GM10266 (cell line): ENCODE data around the gene GRB10.

Experiments
- DNase-seq: peaks from one replicate; pipeline ENCODE4 v3.0.0; 2012; ENCODE audit errors: extremely low spot score
- TF ChIP-seq, protein P1 (sequence below): IDR thresholded peaks from 2 replicates; pipeline ENCODE4 v1.5.1; 2012; ENCODE audit warnings: mild to moderate bottlenecking, low read depth; ENCODE audit not compliant: control insufficient read depth, insufficient read depth; ENCODE audit errors: missing control alignments

The GRB10 gene

DNA sequence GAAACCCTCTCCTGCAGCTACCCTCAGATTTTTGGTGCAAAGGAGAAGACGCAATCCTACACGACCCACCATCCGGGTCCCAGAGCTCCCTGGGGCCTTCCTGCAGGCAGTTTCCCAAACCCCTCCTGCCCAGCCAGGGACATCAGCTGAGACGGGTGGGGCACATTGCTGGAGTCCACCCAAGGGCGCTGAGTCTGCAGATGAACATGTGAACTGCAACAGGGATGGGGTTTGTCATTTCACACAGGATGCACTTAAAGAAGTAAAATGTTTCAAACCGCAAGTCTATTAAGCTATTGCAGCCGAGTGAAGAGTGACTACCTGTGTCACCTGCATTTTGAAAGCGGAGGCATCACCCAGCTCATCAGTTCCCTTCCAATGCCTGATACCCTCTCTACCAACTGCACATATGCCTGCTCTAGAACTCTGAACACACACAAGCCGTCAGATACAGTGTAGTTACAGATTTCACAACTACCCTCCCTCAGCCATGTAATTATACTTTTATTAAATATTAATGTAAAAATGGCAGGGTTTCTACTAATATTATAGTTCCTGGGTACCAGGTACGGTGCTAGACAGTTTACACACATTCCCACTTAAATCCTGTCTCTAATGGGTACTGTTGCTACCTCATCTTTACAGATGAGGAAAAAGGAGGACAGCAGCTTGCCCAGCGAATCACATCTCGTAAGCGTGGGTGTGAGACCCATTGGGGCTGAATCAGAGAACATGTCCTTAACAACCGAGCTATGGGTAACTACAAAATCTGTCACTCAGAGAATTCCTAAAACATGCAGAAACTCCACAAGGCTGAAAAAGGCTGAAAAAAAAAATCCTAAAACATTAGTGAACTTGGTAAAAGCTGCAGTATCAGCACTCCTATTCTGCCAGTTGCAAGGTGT lies 71.2 kb downstream of the GRB10 start:
- DNase-seq: no peak
- TF ChIP-seq, protein P1, sequence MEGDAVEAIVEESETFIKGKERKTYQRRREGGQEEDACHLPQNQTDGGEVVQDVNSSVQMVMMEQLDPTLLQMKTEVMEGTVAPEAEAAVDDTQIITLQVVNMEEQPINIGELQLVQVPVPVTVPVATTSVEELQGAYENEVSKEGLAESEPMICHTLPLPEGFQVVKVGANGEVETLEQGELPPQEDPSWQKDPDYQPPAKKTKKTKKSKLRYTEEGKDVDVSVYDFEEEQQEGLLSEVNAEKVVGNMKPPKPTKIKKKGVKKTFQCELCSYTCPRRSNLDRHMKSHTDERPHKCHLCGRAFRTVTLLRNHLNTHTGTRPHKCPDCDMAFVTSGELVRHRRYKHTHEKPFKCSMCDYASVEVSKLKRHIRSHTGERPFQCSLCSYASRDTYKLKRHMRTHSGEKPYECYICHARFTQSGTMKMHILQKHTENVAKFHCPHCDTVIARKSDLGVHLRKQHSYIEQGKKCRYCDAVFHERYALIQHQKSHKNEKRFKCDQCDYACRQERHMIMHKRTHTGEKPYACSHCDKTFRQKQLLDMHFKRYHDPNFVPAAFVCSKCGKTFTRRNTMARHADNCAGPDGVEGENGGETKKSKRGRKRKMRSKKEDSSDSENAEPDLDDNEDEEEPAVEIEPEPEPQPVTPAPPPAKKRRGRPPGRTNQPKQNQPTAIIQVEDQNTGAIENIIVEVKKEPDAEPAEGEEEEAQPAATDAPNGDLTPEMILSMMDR: no peak

DNA sequence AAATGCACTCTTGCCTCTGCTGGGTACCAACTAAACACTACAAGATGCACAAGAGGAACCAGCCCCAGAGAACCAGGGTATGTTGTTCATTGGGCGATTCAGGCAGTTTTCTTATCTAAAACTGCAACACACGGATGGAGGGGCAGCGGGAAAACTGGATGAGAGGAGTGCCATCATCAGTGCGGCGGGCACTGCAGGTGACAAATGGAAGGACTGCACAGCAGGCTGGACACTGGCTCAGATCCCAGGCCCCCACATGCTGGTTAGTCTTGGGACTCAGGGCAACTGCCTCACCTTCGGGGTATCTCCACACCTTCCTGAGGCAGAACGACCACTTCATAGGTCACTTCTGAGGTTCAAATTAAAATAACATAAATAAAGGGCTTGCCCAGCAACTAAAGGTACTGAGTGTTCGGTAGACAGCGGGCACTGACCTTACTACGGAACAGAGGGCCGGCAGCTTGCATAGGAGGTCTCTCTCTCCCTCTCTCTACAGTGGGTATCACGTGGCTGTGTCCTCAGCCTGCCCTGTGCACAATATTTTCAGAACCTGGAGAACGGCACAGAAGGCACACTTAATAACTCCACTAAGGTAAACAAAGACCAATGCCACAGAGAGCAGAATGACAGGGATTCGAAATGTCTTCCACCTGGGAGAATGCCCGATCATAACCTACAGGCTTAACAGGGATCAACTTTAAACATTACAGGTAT lies 72.1 kb downstream of the GRB10 start:
- DNase-seq: no peak
- TF ChIP-seq, protein P1: no peak

DNA sequence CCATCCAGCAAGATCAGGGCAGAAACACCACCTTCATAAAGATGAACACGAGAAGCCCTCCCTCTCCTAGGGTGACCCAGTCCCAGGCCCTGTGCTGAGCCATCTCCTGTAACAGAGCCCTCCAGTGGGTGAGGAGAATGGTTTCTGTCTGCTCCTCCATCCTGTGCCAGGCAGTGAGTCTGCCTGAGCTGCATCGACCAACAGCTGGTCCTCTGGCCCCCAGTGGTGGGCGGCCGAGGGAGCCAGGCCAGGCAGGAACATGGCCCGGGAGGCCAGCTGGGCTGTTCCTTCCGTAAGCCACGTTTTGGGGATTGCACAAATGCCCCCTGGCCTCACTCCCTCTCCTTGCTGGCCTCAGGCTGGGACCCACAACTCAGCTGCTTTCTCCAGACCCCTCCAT lies 73.5 kb downstream of the GRB10 start:
- TF ChIP-seq, protein P1: no peak
- DNase-seq: no peak

DNA sequence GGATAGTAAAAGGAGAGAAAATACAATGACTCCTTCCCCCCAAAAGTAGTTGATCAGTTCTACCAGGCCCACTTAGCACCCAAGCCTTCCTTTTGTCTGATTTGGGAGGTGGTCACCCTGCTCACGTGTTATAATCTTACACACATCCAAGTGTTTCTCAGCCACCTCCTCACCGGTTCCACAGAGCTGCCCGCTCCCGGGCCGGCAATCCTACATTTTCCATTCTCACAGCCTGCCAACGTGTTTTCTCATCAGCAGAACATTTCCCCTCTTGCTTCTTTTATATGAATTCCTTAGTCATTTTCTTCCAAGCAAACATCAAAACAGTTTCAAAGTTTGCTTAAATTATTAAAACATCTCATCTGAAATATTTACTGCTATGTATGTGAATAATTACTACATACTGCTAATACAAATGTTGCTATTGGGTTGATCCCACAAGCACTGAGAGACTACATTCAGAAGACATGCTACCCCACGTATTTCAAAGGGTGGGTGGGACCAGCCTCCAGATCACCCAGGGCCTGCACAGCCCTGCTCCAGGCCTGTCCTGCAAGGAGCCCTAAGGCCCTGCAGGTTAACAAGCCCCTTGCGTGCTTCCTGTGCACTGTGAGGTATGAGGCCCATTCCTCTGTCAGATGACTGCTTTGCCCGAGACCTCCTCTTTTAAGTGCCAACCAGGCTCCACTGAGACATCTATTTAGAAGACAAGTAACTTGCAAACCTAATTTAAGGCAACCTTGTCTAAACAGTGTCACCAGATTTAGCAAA lies 75.3 kb downstream of the GRB10 start:
- TF ChIP-seq, protein P1: no peak
- DNase-seq: no peak

DNA sequence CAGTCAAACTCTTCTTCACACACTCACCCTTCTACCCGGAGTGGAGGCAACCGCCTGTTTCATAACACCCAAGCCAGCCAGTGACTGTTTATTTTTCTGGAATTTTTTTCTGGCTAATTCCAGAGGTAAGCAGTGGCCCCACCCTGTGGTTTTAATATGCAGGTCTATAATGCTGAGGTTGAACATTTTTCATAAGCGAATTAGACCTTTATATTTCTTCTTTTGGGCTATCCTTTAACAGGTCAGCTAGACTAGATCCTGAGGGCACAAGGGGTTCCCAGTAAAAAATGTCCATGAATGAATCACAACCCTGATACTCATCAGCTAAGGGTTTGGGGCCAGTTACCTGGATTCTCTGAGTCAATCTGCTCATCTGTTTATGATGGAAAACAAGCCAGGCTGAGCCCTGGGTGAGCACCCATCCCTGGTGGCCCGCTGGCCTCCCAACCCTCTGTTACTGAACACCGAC lies 76.2 kb downstream of the GRB10 start:
- no peak for DNase-seq
- TF ChIP-seq, protein P1: no peak

DNA sequence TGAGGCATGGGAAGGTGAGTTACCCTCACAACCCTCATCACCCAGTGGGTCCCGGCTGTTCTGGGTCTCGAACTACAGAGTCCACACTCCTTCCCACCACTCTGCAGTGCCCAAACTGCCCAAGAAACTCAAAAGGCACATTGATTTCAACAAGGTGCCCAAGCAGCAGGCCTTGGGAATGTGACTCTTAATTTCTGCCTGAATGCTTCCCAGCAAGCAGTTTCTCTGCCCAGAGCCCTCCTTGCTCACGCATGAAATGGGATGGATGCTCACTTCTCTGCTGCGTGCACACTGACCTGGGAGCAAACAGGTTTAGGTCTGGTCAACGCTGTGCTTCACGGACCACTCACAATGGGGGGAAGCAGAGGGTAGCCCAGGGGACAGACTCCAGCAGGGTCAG lies 77.9 kb downstream of the GRB10 start:
- no peak for DNase-seq
- TF ChIP-seq, protein P1: no peak
